Memory B cell (primary cell): Measurements from ENCODE around the gene MLEC.

Experiments used
- ATAC-seq: fragments of 150-1000 bp; cut with Tn5 transposase; 2 replicates; pipeline ENCODE4 v1.10.0; 2021; ENCODE audit warnings: low read depth, mild to moderate bottlenecking, moderate library complexity
- DNase-seq, 2 donors: peaks; one replicate each; pipeline ENCODE4 v3.0.0; 2022; ENCODE audit warnings: low spot score in 2 of 2
- H3K27ac Mint-ChIP-seq: one replicate; pipeline ENCODE4 v1.8.0; 2022; ENCODE audit warnings: mild to moderate bottlenecking, moderate library complexity, mixed read lengths
- H3K27me3 Mint-ChIP-seq: one replicate; pipeline ENCODE4 v1.8.0; 2022; ENCODE audit warnings: mixed read lengths
- H3K36me3 Mint-ChIP-seq: one replicate; pipeline ENCODE4 v1.8.0; 2022; ENCODE audit warnings: mild to moderate bottlenecking, mixed read lengths
- H3K4me1 Mint-ChIP-seq: one replicate; pipeline ENCODE4 v1.8.0; 2022; ENCODE audit warnings: mixed read lengths
- H3K4me3 Mint-ChIP-seq: one replicate; pipeline ENCODE4 v1.8.0; 2022; ENCODE audit warnings: mild to moderate bottlenecking, moderate library complexity, mixed read lengths
- H3K9me3 Mint-ChIP-seq: one replicate; pipeline ENCODE4 v1.8.0; 2022; ENCODE audit warnings: mixed read lengths

The MLEC gene

GRCh38 chr12:120744922-120745493, 58.1 kb downstream of the MLEC start:
- Mint-ChIP-seq H3K27me3 (peaks cover 2% of the 10 kb centered on the region), H3K9me3 (no peaks in the 10 kb centered on the region), H3K36me3 (no peaks in the 10 kb centered on the region), H3K27ac (no peak overlapping the region), H3K4me3 (no peak overlapping the region), H3K4me1 (no peaks in the 10 kb centered on the region)
- DNase-seq (no peak), ATAC-seq (no peak)

GRCh38 chr12:120748242-120748641, 61.3 kb downstream of the MLEC start:
- DNase-seq (no peak), ATAC-seq (peak; percentile 39)
- Mint-ChIP-seq H3K27ac (no peak overlapping the region), H3K4me1 (no peaks in the 10 kb centered on the region), H3K9me3 (no peaks in the 10 kb centered on the region), H3K4me3 (no peak overlapping the region), H3K36me3 (no peaks in the 10 kb centered on the region), H3K27me3 (peaks cover 2% of the 10 kb centered on the region)

- ATAC-seq, result no peak
- Mint-ChIP-seq H3K4me3 (no peak overlapping the region), H3K27me3 (peaks cover 1% of the 10 kb centered on the region), H3K36me3 (peaks cover 1% of the 10 kb centered on the region), H3K4me1 (peaks cover 2% of the 10 kb centered on the region), H3K9me3 (peaks cover 1% of the 10 kb centered on the region), H3K27ac (no peak overlapping the region)
- no peak for DNase-seq
These were observed 62.3 kb downstream of the MLEC start for GRCh38 chr12:120749256-120749655.

GRCh38 chr12:120750806-120751205, 63.9 kb downstream of the MLEC start:
- DNase-seq (no peak), ATAC-seq (no peak)
- H3K4me3 Mint-ChIP-seq, result no peak overlapping the region
- H3K27ac Mint-ChIP-seq, result no peak overlapping the region
- peaks cover 7% of the 10 kb centered on the region for H3K9me3 Mint-ChIP-seq
- peaks cover 1% of the 10 kb centered on the region for H3K27me3 Mint-ChIP-seq
- H3K36me3 Mint-ChIP-seq, result peaks cover 1% of the 10 kb centered on the region
- peaks cover 2% of the 10 kb centered on the region for H3K4me1 Mint-ChIP-seq

GRCh38 chr12:120751389-120751788, 64.4 kb downstream of the MLEC start:
- peaks cover 1% of the 10 kb centered on the region for H3K36me3 Mint-ChIP-seq
- peaks cover 7% of the 10 kb centered on the region for H3K9me3 Mint-ChIP-seq
- no peak overlapping the region for H3K27ac Mint-ChIP-seq
- peaks cover 2% of the 10 kb centered on the region for H3K4me1 Mint-ChIP-seq
- ATAC-seq (no peak), DNase-seq (no peak)
- peaks cover 2% of the 10 kb centered on the region for H3K27me3 Mint-ChIP-seq
- no peak overlapping the region for H3K4me3 Mint-ChIP-seq
